HG02885 (cell line): ENCODE data around the gene E2F3.

ENCODE experiments used
- ATAC-seq: cut with Tn5 transposase; IDR thresholded peaks from one replicate; pipeline ENCODE4 v1.9.1; 2021; ENCODE audit warnings: mild to moderate bottlenecking; ENCODE audit not compliant: unreplicated experiment, poor library complexity

The E2F3 gene

GRCh38 chr6:20401205-20402091 lies at the start of gene E2F3:
Gene E2F3 (plus strand): TSS chr6:20401879. CDS start chr6:20402233, 354 bp downstream.
- ATAC-seq = peak; percentile 84

GRCh38 chr6:20352346-20352745 lies 49.3 kb upstream of the E2F3 start:
- ATAC-seq = no peak

GRCh38 chr6:20353134-20353533 lies 48.5 kb upstream of the E2F3 start:
- ATAC-seq = no peak

GRCh38 chr6:20354366-20354765 lies 47.3 kb upstream of the E2F3 start:
- no peak for ATAC-seq

GRCh38 chr6:20360471-20361119 lies 41.1 kb upstream of the E2F3 start:
- ATAC-seq = no peak

- no peak for ATAC-seq
Observed at GRCh38 chr6:20362623-20363022, 39.1 kb upstream of the E2F3 start.

- ATAC-seq = no peak
Observed at GRCh38 chr6:20364327-20364726, 37.4 kb upstream of the E2F3 start.

GRCh38 chr6:20365456-20365855 lies 36.2 kb upstream of the E2F3 start:
- peak; percentile 51 for ATAC-seq

GRCh38 chr6:20366082-20366830 lies 35.4 kb upstream of the E2F3 start:
- no peak for ATAC-seq

GRCh38 chr6:20367743-20368485 lies 33.8 kb upstream of the E2F3 start:
- ATAC-seq = no peak

- no peak for ATAC-seq
Observed at GRCh38 chr6:20370393-20370792, 31.3 kb upstream of the E2F3 start.

- ATAC-seq = no peak
Observed at GRCh38 chr6:20370801-20371200, 30.9 kb upstream of the E2F3 start.

- no peak for ATAC-seq
Observed at GRCh38 chr6:20375436-20375835, 26.2 kb upstream of the E2F3 start.

- no peak for ATAC-seq
Observed at GRCh38 chr6:20377623-20378265, 23.9 kb upstream of the E2F3 start.

- ATAC-seq = no peak
Observed at GRCh38 chr6:20379231-20379630, 22.4 kb upstream of the E2F3 start.

- ATAC-seq = no peak
Observed at GRCh38 chr6:20386218-20386617, 15.5 kb upstream of the E2F3 start.

GRCh38 chr6:20389066-20389465 lies 12.6 kb upstream of the E2F3 start:
- no peak for ATAC-seq

- no peak for ATAC-seq
Observed at GRCh38 chr6:20393297-20393696, 8.4 kb upstream of the E2F3 start.

GRCh38 chr6:20399518-20399917 lies 2.2 kb upstream of the E2F3 start:
- ATAC-seq = no peak
